ENCODE measurements around the gene AGBL1.

Gene AGBL1

DNA sequence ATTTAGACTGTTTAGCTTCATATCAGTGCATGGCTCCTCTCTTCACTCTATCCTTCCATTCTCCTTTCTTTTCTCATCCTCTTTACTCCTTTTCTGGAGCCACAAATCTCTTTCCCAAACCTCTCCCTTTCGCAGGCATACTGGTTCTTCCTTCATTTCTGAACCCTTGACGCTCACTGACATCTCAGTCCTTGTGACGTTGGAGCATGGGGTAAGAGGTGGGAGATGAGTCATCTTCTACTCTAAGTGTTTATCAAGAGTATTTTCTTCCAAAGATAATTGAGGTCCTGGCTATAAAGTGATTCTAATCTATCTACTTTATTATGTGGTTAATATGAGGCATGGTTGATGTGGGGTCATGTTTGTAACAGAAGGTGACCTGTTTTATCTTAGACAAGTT, 414.2 kb downstream of the AGBL1 start:
- no peak for DNase-seq (ENCODE audit: low read depth)
- TF ChIP-seq, protein P1, sequence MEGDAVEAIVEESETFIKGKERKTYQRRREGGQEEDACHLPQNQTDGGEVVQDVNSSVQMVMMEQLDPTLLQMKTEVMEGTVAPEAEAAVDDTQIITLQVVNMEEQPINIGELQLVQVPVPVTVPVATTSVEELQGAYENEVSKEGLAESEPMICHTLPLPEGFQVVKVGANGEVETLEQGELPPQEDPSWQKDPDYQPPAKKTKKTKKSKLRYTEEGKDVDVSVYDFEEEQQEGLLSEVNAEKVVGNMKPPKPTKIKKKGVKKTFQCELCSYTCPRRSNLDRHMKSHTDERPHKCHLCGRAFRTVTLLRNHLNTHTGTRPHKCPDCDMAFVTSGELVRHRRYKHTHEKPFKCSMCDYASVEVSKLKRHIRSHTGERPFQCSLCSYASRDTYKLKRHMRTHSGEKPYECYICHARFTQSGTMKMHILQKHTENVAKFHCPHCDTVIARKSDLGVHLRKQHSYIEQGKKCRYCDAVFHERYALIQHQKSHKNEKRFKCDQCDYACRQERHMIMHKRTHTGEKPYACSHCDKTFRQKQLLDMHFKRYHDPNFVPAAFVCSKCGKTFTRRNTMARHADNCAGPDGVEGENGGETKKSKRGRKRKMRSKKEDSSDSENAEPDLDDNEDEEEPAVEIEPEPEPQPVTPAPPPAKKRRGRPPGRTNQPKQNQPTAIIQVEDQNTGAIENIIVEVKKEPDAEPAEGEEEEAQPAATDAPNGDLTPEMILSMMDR (IDR thresholded peaks at IDR 0.05; ENCODE audit: low read depth, low read length, missing control alignments) = no peak
- H3K4me3 ChIP-seq (ENCODE audit: low read depth, low read length) = no peak overlapping the region

GRCh38 chr15:86494475-86494874, 414.8 kb downstream of the AGBL1 start:
- TF ChIP-seq, protein P1 (IDR thresholded peaks at IDR 0.05; ENCODE audit: low read depth, low read length, missing control alignments) = no peak
- no peak for DNase-seq (ENCODE audit: low read depth)
- H3K4me3 ChIP-seq (ENCODE audit: low read depth, low read length) = no peak overlapping the region

GRCh38 chr15:86502301-86502700, 422.6 kb downstream of the AGBL1 start:
- TF ChIP-seq, protein P1 (IDR thresholded peaks at IDR 0.05; ENCODE audit: low read depth, low read length, missing control alignments) = no peak
- DNase-seq (ENCODE audit: low read depth) = no peak
- no peak overlapping the region for H3K4me3 ChIP-seq (ENCODE audit: low read depth, low read length)

GRCh38 chr15:86505951-86506350, 426.3 kb downstream of the AGBL1 start:
- DNase-seq (ENCODE audit: low read depth) = no peak
- no peak overlapping the region for H3K4me3 ChIP-seq (ENCODE audit: low read depth, low read length)
- TF ChIP-seq, protein P1 (IDR thresholded peaks at IDR 0.05; ENCODE audit: low read depth, low read length, missing control alignments) = no peak

GRCh38 chr15:86506401-86506800, 426.7 kb downstream of the AGBL1 start:
- DNase-seq (ENCODE audit: low read depth) = no peak
- TF ChIP-seq, protein P1 (IDR thresholded peaks at IDR 0.05; ENCODE audit: low read depth, low read length, missing control alignments) = no peak
- H3K4me3 ChIP-seq (ENCODE audit: low read depth, low read length) = no peak overlapping the region

DNA sequence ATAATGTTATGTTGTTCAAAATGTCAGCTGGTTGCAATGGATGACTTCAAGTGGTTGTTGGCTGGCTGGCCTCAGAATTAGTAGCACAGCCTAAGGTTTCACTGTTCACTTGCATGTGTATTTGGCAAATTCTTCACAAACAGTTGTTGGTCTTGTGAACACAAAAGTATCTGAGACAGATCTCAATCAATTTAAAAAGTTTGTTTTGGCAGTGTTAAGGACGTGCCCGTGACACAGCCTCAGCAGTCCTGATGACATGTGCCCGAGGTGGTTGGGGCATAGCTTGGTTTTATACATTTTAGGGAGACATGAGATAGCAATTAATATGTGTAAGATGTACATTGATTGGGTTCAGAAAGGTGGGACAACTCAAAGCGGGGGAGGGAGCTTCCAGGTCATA, 436.0 kb downstream of the AGBL1 start:
- DNase-seq (ENCODE audit: low read depth) = no peak
- TF ChIP-seq, protein P1 (IDR thresholded peaks at IDR 0.05; ENCODE audit: low read depth, low read length, missing control alignments) = no peak
- H3K4me3 ChIP-seq (ENCODE audit: low read depth, low read length) = no peak overlapping the region

DNA sequence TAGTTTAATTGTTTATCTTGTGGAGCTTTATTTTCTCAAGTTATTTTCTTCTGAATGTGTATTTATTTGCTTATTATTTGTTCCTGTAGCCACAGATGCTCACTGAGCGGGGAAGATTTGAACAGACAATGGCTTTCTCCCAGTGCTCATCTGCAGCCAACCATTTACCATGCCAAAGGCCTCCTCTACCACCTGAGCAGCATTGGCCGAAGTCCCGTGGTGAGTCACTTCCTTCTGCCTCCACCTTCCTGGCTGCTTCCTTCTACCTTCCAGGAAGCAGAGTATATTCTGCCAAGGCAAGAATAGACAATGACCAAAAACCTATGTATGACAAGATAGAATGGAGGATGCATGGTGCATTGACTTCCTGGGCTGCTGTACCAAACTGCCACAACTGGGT, 443.1 kb downstream of the AGBL1 start:
- TF ChIP-seq, protein P1 (IDR thresholded peaks at IDR 0.05; ENCODE audit: low read depth, low read length, missing control alignments) = no peak
- no peak overlapping the region for H3K4me3 ChIP-seq (ENCODE audit: low read depth, low read length)
- no peak for DNase-seq (ENCODE audit: low read depth)

Data from GM12864 (cell line).